Esophagus squamous epithelium (tissue), 4 donors: ENCODE measurements around the gene PTPRO.

Source experiments
- CTCF ChIP-seq, 6 experiments: fragments of 450-650 bp in 4 of 6; fragments of 200-600 bp in 2 of 6; sonication (generic) in 2 of 6; IDR thresholded peaks; one replicate each; pipeline ENCODE4 v1.5.1; 2016 to 2019; ENCODE audit warnings: antibody characterized with exemption in 6 of 6, mild to moderate bottlenecking in 4 of 6, moderate library complexity in 4 of 6
- POLR2A ChIP-seq, 4 donors: fragments of 450-650 bp; IDR thresholded peaks; one replicate each; pipeline ENCODE4 v1.6.1; 2017; ENCODE audit warnings: antibody characterized with exemption in 4 of 4, mild to moderate bottlenecking in 4 of 4, moderate library complexity in 3 of 4

DNA sequence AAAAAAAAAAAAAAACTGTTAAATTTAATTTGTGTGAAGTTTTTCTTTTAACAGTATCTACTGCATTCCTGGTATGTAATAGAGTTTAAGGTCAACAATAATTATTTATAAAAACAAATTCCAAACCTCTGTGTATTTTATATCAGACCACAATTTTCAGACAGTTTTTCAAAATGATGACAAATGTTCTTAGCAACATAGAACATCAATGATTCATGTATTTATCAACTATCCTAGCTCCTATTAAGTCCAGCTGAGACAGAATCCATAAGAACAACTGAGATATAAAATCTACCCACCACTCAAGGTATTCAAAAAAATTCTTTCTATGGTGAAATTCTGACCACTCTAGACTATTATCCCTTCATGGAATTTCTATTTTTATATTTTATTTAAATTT, 322.4 kb downstream of the PTPRO start:
- TF ChIP-seq CTCF (IDR thresholded peaks at IDR 0.05) (no peak), POLR2A (IDR thresholded peaks at IDR 0.05) (no peak)
